Measurements from ENCODE around the gene SHF.

SHF gene

DNA sequence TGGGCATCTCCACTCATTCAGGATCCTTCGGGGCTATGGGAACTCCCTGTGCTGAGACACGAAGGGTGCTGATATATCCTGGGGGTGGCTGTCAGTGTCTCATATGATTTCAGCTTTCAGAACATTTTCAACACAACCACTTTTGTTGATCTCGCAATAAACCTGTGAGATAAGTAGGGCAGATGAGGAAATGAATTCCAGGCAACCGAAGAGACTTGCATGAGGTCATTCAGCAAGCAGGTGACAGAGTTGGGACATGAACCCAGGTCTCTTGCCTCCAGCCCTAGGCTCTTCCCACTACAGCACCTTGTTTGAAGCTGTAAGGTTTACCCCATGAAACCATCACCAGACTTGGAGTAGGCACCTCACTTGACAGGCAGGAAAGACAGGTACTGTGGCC lies 41.4 kb downstream of the SHF start:
- H3K4me3 ChIP-seq (ENCODE audit: low read depth, low read length), result no peak overlapping the region
- TF ChIP-seq, protein P1, sequence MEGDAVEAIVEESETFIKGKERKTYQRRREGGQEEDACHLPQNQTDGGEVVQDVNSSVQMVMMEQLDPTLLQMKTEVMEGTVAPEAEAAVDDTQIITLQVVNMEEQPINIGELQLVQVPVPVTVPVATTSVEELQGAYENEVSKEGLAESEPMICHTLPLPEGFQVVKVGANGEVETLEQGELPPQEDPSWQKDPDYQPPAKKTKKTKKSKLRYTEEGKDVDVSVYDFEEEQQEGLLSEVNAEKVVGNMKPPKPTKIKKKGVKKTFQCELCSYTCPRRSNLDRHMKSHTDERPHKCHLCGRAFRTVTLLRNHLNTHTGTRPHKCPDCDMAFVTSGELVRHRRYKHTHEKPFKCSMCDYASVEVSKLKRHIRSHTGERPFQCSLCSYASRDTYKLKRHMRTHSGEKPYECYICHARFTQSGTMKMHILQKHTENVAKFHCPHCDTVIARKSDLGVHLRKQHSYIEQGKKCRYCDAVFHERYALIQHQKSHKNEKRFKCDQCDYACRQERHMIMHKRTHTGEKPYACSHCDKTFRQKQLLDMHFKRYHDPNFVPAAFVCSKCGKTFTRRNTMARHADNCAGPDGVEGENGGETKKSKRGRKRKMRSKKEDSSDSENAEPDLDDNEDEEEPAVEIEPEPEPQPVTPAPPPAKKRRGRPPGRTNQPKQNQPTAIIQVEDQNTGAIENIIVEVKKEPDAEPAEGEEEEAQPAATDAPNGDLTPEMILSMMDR (IDR thresholded peaks at IDR 0.05; ENCODE audit: borderline replicate concordance, insufficient read depth, low read depth, low read length), result no peak

DNA sequence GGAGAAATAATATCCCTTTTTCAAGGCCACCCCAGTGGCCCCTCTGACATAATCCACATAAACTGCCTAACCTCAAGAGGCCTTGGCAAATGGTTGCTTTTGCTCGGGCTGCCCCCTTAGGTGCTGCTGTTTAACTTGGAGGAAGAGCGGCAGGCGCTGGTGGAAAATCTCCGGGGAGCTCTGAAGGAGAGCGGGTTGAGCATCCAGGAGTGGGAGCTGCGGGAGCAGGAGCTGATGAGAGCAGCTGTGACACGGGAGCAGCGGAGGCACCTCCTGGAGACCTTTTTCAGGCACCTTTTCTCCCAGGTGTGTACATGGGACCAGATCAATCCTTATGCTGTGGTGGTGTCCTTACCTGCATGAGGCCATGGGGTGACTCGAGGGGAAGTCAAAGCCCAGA lies 43.0 kb downstream of the SHF start:
- no peak overlapping the region for H3K4me3 ChIP-seq (ENCODE audit: low read depth, low read length)
- TF ChIP-seq, protein P1 (IDR thresholded peaks at IDR 0.05; ENCODE audit: borderline replicate concordance, insufficient read depth, low read depth, low read length), result no peak

DNA sequence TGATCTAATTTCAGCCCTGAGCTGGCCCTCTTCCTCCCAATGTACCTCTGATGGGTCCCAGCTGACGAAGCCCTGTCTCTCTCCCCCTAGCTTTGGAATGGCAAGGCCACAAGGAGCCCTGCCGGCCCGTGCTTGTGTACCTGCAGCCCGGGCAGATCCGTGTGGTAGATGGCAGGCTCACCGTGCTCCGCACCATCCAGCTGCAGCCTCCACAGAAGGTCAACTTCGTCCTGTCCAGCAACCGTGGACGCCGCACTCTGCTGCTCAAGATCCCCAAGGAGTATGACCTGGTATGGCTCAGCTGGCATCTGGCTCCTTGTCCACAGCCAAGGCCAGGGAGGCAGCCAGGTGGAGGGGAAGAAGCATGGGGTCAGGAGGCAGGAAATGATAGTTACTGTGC lies 43.8 kb downstream of the SHF start:
- H3K4me3 ChIP-seq (ENCODE audit: low read depth, low read length), result no peak overlapping the region
- TF ChIP-seq, protein P1 (IDR thresholded peaks at IDR 0.05; ENCODE audit: borderline replicate concordance, insufficient read depth, low read depth, low read length), result no peak

DNA sequence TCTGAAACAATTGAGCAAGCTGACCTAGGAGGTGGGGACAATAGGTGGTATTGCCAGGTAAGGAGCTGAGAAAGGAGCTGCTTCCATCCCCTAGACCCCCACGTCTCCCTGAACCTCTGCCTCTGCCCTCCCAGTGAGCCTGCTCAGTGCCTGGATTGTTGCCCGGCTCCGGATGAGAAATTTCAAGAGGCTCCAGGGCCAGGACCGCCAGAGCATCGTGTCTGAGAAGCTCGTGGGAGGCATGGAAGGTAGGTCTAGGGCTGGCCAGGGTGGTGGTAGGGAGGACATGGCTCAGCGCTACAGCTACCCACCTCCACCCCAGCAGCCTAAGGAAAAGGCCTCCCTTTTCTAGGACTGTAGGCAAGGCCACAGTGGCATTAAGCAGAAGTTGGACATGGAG lies 44.7 kb downstream of the SHF start:
- TF ChIP-seq, protein P1 (IDR thresholded peaks at IDR 0.05; ENCODE audit: borderline replicate concordance, insufficient read depth, low read depth, low read length), result no peak

DNA sequence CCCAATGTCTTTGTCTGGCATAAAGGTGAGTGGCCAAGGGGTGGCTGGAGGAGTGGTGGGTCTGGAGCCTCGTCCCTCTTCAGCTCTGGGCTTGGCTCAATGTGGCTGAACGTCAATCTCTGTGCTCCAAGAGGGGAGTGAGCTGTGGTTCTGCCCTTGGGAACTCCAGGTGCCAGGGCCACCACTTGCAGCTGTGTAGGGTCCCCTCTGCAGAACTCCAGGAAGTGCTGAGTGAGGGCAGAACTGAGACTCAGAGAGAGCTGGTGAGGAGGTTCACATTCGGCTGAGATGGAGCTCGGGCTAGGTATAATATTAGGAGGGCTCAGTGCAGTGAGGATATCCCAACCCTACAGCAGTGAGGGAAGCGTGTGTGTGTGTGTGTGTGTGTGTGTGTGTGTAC lies 46.4 kb downstream of the SHF start:
- H3K4me3 ChIP-seq (ENCODE audit: low read depth, low read length), result no peak overlapping the region
- TF ChIP-seq, protein P1 (IDR thresholded peaks at IDR 0.05; ENCODE audit: borderline replicate concordance, insufficient read depth, low read depth, low read length), result no peak

More for the DNA sequence above, 44.7 kb downstream of the SHF start:
- H3K4me3 ChIP-seq (ENCODE audit: low read depth, low read length), result no peak overlapping the region

DNA sequence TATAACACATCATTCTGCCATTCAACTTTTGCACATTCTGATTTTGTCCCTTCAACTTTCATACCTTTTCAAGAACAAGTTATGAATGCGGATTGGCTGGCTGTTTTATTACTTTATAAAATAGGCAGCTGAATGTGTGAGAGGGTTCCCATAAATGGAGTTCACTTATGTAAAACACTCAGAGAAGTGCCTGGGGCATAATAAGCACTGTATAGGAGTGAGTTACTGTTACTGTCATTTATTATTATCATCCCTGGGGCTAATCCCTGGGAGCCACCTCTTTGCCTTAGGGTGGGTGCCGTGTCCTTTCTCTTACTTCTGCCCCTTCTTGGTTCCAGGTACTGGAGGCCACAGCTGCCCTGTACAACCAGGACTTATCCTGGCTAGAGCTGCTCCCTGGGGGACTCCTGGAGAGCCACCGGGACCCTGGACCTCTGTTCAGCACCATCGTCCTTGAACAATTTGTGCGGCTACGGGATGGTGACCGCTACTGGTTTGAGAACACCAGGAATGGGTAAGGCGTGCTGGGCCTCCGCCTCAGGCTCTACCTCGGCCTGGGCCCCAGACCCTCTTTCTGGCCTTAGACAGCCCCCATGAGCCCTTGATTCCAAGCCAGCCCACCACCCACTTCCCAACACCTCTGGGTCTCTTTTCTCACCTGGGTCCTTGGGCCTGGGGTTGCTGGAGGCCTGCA lies 47.1 kb downstream of the SHF start:
- TF ChIP-seq, protein P1 (IDR thresholded peaks at IDR 0.05; ENCODE audit: borderline replicate concordance, insufficient read depth, low read depth, low read length), result no peak
- no peak overlapping the region for H3K4me3 ChIP-seq (ENCODE audit: low read depth, low read length)

DNA sequence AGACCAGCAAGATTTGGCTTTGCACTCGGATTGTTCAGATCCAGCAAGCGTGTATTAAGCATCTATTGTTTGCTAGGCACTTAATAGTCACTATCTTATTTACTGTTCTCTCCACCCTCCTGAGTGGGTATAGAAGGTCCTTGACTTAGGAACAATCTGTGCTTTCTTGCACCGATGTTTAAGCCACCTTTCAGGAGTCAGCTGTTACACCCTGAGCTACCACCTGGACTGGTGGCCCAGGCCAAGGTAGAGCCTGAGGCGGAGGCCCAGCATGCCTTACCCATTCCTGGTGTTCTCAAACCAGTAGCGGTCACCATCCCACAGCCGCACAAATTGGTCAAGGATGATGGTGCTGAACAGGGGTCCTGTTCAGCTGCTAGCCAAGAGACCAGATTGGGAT lies 48.0 kb downstream of the SHF start:
- TF ChIP-seq, protein P1 (IDR thresholded peaks at IDR 0.05; ENCODE audit: borderline replicate concordance, insufficient read depth, low read depth, low read length), result no peak
- no peak overlapping the region for H3K4me3 ChIP-seq (ENCODE audit: low read depth, low read length)
